ENCODE results near the gene MAGEA12.
"Not testable (repeated sequence)": the region's sequence is repeated elsewhere in the genome, so short reads cannot be mapped to it uniquely, and the experiment has no call there.

MAGEA12 gene

GRCh38 chrX:152733261-152733975 is at the start of gene MAGEA12, which contains the start of gene CSAG1:
Gene MAGEA12 (plus strand): TSS chrX:152733757. CDS start chrX:152736162, 2,405 bp downstream.
Gene CSAG1 (minus strand): TSS chrX:152733721. CDS start chrX:152732460, 1,261 bp downstream.
- DNase-seq (ENCODE audit: insufficient read length, low spot score) (no peak), FAIRE-seq (no peak)
- TF ChIP-seq POLR2A (IDR thresholded peaks at IDR 0.05; ENCODE audit: low read depth, low read length), result no peak

DNA sequence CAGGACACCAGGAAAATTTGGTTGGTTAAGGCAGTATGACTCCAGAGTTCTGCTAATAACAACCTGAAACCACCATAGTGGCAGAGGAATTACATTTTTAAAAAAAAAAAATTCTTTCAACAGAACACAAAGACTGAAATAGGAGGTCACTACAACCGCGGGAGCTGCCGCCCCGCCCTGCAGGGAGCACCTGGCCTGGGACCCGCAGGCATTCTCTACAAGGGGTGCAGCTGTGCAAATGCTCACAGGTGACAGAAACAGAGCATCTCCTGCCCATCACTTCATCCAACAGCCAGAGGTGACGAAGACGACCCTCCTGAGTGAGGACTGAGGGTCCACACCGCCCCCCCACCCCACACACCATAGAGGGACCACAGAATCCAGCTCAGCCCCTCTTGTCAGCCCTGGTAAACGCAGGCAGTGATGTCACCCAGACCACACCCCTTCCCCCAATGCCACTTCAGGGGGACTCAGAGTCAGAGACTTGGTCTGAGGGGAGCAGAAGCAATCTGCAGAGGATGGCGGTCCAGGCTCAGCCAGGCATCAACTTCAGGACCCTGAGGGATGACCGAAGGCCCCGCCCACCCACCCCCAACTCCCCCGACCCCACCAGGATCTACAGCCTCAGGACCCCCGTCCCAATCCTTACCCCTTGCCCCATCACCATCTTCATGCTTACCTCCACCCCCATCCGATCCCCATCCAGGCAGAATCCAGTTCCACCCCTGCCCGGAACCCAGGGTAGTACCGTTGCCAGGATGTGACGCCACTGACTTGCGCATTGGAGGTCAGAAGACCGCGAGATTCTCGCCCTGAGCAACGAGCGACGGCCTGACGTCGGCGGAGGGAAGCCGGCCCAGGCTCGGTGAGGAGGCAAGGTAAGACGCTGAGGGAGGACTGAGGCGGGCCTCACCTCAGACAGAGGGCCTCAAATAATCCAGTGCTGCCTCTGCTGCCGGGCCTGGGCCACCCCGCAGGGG is 35.3 kb upstream of the MAGEA12 start, which contains the start of gene MAGEA3:
TSS of gene MAGEA3 (plus strand) at position 843 of the 980 bp plus-strand sequence. CDS start 2,039 bp downstream, outside the sequence.
- not testable (repeated sequence) for FAIRE-seq; DNase-seq (ENCODE audit: insufficient read length, low spot score)

DNA sequence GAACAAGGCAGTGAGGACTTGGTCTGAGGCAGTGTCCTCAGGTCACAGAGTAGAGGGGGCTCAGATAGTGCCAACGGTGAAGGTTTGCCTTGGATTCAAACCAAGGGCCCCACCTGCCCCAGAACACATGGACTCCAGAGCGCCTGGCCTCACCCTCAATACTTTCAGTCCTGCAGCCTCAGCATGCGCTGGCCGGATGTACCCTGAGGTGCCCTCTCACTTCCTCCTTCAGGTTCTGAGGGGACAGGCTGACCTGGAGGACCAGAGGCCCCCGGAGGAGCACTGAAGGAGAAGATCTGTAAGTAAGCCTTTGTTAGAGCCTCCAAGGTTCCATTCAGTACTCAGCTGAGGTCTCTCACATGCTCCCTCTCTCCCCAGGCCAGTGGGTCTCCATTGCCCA is 33.2 kb upstream of the MAGEA12 start:
- FAIRE-seq; DNase-seq (ENCODE audit: insufficient read length, low spot score): not testable (repeated sequence)

- not testable (repeated sequence) for FAIRE-seq; DNase-seq (ENCODE audit: insufficient read length, low spot score)
These were observed 27.1 kb upstream of the MAGEA12 start for GRCh38 chrX:152706500-152706899.

- not testable (repeated sequence) for DNase-seq (ENCODE audit: insufficient read length, low spot score); FAIRE-seq
These were observed 24.4 kb upstream of the MAGEA12 start, which contains the start of gene CSAG2 for GRCh38 chrX:152709173-152709572. Gene CSAG2 (minus strand): TSS chrX:152709273. CDS start chrX:152709112, 161 bp downstream.

DNA sequence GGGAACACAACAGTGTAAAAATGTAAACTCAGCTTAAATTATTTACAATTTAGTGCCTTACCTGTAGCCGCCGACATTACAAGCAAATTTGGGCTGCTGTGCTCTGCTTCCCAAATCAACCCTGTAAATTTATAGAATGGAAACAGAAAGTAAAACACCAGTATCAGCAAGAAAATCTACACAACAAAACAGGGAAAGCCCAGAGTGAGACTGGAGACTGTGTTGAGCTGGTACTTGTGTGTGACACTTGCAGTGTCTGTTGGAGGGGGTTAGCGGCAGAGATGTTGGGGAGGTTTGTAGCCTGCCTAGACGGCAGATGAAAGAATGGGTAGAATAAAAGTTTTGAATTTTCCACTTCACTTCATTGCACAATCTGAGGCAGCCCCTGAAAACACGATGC is 20.4 kb upstream of the MAGEA12 start:
- not testable (repeated sequence) for FAIRE-seq; DNase-seq (ENCODE audit: insufficient read length, low spot score)

GRCh38 chrX:152713815-152714787 is 19.5 kb upstream of the MAGEA12 start, which contains the start of gene MAGEA2B:
Gene MAGEA2B (plus strand): TSS chrX:152714628. CDS start chrX:152717107, 2,479 bp downstream.
- FAIRE-seq; DNase-seq (ENCODE audit: insufficient read length, low spot score): not testable (repeated sequence)

- no peak for TF ChIP-seq POLR2A (IDR thresholded peaks at IDR 0.05; ENCODE audit: low read depth, low read length)
- DNase-seq (ENCODE audit: insufficient read length, low spot score) (no peak), FAIRE-seq (no peak)
These were observed 8.1 kb upstream of the MAGEA12 start for GRCh38 chrX:152725409-152725808.

DNA sequence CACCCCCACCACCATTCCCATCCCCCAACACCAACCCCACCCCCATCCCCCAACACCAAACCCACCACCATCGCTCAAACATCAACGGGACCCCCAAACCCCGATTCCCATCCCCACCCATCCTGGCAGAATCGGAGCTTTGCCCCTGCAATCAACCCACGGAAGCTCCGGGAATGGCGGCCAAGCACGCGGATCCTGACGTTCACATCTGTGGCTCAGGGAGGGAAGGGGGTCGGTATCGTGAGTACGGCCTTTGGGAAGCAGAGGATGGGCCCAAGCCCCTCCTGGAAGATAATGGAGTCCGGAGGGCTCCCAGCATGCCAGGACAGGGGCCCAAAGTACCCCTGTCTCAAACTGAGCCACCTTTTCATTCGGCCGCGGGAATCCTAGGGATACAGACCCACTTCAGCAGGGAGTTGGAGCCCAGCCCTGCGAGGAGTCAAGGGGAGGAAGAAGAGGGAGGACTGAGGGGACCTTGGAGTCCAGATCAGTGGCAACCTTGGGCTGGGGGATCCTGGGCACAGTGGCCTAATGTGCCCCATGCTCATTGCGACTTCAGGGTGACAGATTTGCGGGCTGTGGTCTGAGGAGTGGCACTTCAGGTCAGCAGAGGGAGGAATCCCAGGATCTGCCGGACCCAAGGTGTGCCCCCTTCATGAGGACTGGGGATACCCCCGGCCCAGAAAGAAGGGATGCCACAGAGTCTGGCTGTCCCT is 744 bp downstream of the MAGEA12 start:
- not testable (repeated sequence) for FAIRE-seq; DNase-seq (ENCODE audit: insufficient read length, low spot score)

GRCh38 chrX:152735101-152735500 is 1.5 kb downstream of the MAGEA12 start:
- no peak for TF ChIP-seq POLR2A (IDR thresholded peaks at IDR 0.05; ENCODE audit: low read depth, low read length)
- no peak for FAIRE-seq
- no peak for DNase-seq (ENCODE audit: insufficient read length, low spot score)

GRCh38 chrX:152735860-152736511 is 2.4 kb downstream of the MAGEA12 start:
- DNase-seq (ENCODE audit: insufficient read length, low spot score) (no peak), FAIRE-seq (no peak)
- no peak for TF ChIP-seq POLR2A (IDR thresholded peaks at IDR 0.05; ENCODE audit: low read depth, low read length)

DNA sequence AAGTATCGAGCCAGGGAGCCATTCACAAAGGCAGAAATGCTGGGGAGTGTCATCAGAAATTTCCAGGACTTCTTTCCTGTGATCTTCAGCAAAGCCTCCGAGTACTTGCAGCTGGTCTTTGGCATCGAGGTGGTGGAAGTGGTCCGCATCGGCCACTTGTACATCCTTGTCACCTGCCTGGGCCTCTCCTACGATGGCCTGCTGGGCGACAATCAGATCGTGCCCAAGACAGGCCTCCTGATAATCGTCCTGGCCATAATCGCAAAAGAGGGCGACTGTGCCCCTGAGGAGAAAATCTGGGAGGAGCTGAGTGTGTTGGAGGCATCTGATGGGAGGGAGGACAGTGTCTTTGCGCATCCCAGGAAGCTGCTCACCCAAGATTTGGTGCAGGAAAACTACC is 3.0 kb downstream of the MAGEA12 start:
- not testable (repeated sequence) for FAIRE-seq; DNase-seq (ENCODE audit: insufficient read length, low spot score)

Data from H54 (cell line).